SK-MEL-5 (cell line): ENCODE measurements around the gene GRB10. TPM values are rescaled to one million over a fixed set of nuclear protein-coding genes. Genes with fewer than 3 reads are reported as not detected.

Experiments used
- DNase-seq: peaks from one replicate; pipeline ENCODE4 v3.0.0-alpha.2; 2016; ENCODE audit warnings: low read depth, low spot score
- in situ Hi-C: cut with HindIII; loops from 2 replicates; pipeline ENCODE4 v1.10.0; 2016; ENCODE audit warnings: low sequenced_read_pairs, high pct_unique_total_duplicates, low pct_unique_long_range_greater_than_20kb
- total RNA-seq: library from RNA; depleted of rRNA; stranded (reverse); fragments of >200 nt; shearing (Covaris generic); gene quantifications from 2 replicates; pipeline ENCODE4 v1.2.3, GENCODE V29; 2014

The GRB10 gene
- total RNA-seq, 1 experiment from 2014 or later, result 94.3 TPM

GRCh38 chr7:50660040-50660829, 122.5 kb downstream of the GRB10 start:
- no peak for DNase-seq
- in situ Hi-C loops, result no loop called here

GRCh38 chr7:50659329-50659965, 123.2 kb downstream of the GRB10 start:
- no peak for DNase-seq
- in situ Hi-C loops, result no loop called here

GRCh38 chr7:50658696-50659095, 124.0 kb downstream of the GRB10 start:
- in situ Hi-C loops, result no loop called here
- DNase-seq, result no peak

- in situ Hi-C loops, result no loop called here
Measured at GRCh38 chr7:50657912-50658311, 124.8 kb downstream of the GRB10 start.

GRCh38 chr7:50657341-50657873, 125.3 kb downstream of the GRB10 start:
- DNase-seq, result no peak
- in situ Hi-C loops, result no loop called here

More at GRCh38 chr7:50657912-50658311, 124.8 kb downstream of the GRB10 start:
- DNase-seq, result no peak

- no peak for DNase-seq
- in situ Hi-C loops, result no loop called here
Measured at GRCh38 chr7:50656141-50656895, 126.4 kb downstream of the GRB10 start.

GRCh38 chr7:50655490-50655889, 127.2 kb downstream of the GRB10 start:
- in situ Hi-C loops, result no loop called here
- no peak for DNase-seq

- DNase-seq, result no peak
- in situ Hi-C loops, result no loop called here
Measured at GRCh38 chr7:50655020-50655419, 127.7 kb downstream of the GRB10 start.

GRCh38 chr7:50653981-50654425, 128.7 kb downstream of the GRB10 start:
- in situ Hi-C loops, result no loop called here
- no peak for DNase-seq

GRCh38 chr7:50653126-50653864, 129.4 kb downstream of the GRB10 start:
- no peak for DNase-seq
- in situ Hi-C loops, result no loop called here

- in situ Hi-C loops, result no loop called here
- DNase-seq, result no peak
Measured at GRCh38 chr7:50652400-50653125, 130.1 kb downstream of the GRB10 start.

- in situ Hi-C loops, result no loop called here
- DNase-seq, result no peak
Measured at GRCh38 chr7:50651271-50651989, 131.3 kb downstream of the GRB10 start.

- no peak for DNase-seq
- in situ Hi-C loops, result no loop called here
Measured at GRCh38 chr7:50650057-50650664, 132.5 kb downstream of the GRB10 start.

GRCh38 chr7:50649259-50649885, 133.3 kb downstream of the GRB10 start:
- in situ Hi-C loops, result no loop called here

GRCh38 chr7:50648570-50649169, 134.0 kb downstream of the GRB10 start:
- no peak for DNase-seq
- in situ Hi-C loops, result no loop called here

More at GRCh38 chr7:50649259-50649885, 133.3 kb downstream of the GRB10 start:
- DNase-seq, result no peak
